GM23338 (cell line): ENCODE results near the gene FEM1B. TPM values are rescaled to one million over a fixed set of nuclear protein-coding genes. Genes with fewer than 3 reads are reported as not detected.

Source experiments
- ATAC-seq: fragments of 200-7000 bp; cut with Tn5 transposase; 3 replicates; pipeline ENCODE4 v1.9.1; 2020
- DNase-seq: peaks from one replicate; pipeline ENCODE4 v3.0.0-alpha.2; 2015; ENCODE audit warnings: low spot score
- H2AFZ ChIP-seq: fragments of 200-600 bp; sonication (generic); 2 replicates; pipeline ENCODE4 v1.8.0; 2016; ENCODE audit warnings: antibody characterized with exemption, mild to moderate bottlenecking, moderate library complexity
- H3F3A ChIP-seq: fragments of 200-600 bp; sonication (generic); replicated peaks from 2 replicates; pipeline ENCODE4 v1.8.0; 2017; ENCODE audit warnings: antibody characterized with exemption, mixed run types, low read depth
- H3K27ac ChIP-seq: fragments of 200-600 bp; sonication (generic); 2 replicates; pipeline ENCODE4 v1.6.1; 2016; ENCODE audit warnings: low read depth
- H3K27me3 ChIP-seq: fragments of 200-600 bp; sonication (generic); 2 replicates; pipeline ENCODE4 v1.8.0; 2016; ENCODE audit warnings: mild to moderate bottlenecking, mixed run types, moderate library complexity; ENCODE audit not compliant: insufficient read depth
- H3K36me3 ChIP-seq: fragments of 200-600 bp; sonication (generic); 2 replicates; pipeline ENCODE4 v1.8.0; 2016; ENCODE audit warnings: mild to moderate bottlenecking; ENCODE audit not compliant: insufficient read depth
- H3K4me1 ChIP-seq: fragments of 200-600 bp; sonication (generic); 2 replicates; pipeline ENCODE4 v1.8.0; 2016; ENCODE audit warnings: mild to moderate bottlenecking, moderate library complexity; ENCODE audit not compliant: insufficient read depth
- H3K4me2 ChIP-seq: fragments of 200-600 bp; sonication (generic); 2 replicates; pipeline ENCODE4 v1.7.1; 2017; ENCODE audit warnings: mixed run types
- H3K4me3 ChIP-seq: fragments of 200-600 bp; sonication (generic); 2 replicates; pipeline ENCODE4 v1.6.1; 2016; ENCODE audit warnings: mixed run types
- H3K79me2 ChIP-seq: fragments of 200-600 bp; sonication (generic); replicated peaks from 2 replicates; pipeline ENCODE4 v1.8.0; 2017; ENCODE audit warnings: mild to moderate bottlenecking; ENCODE audit not compliant: insufficient read depth
- H3K9me2 ChIP-seq: fragments of 200-600 bp; sonication (generic); 2 replicates; pipeline ENCODE4 v1.8.0; 2017; ENCODE audit not compliant: insufficient read depth
- H4K20me1 ChIP-seq: fragments of 200-600 bp; sonication (generic); replicated peaks from 2 replicates; pipeline ENCODE4 v1.8.0; 2017; ENCODE audit warnings: mild to moderate bottlenecking; ENCODE audit not compliant: insufficient read depth
- H3K27ac Mint-ChIP-seq: 2 replicates; pipeline ENCODE4 v1.8.0; 2020; ENCODE audit warnings: inconsistent platforms, mild to moderate bottlenecking, moderate library complexity, mixed read lengths
- H3K27me3 Mint-ChIP-seq: 3 replicates; pipeline ENCODE4 v1.8.0; 2022; ENCODE audit warnings: low read depth, mild to moderate bottlenecking, moderate library complexity, mixed read lengths, inconsistent platforms; ENCODE audit not compliant: insufficient read depth, poor library complexity
- H3K36me3 Mint-ChIP-seq: 3 replicates; pipeline ENCODE4 v1.8.0; 2021; ENCODE audit warnings: low read depth, mild to moderate bottlenecking, inconsistent platforms, moderate library complexity, mixed read lengths
- H3K4me1 Mint-ChIP-seq: 3 replicates; pipeline ENCODE4 v1.8.0; 2020; ENCODE audit warnings: mild to moderate bottlenecking, inconsistent platforms, mixed read lengths
- H3K4me3 Mint-ChIP-seq: 3 replicates; pipeline ENCODE4 v1.8.0; 2021; ENCODE audit warnings: moderate library complexity, mild to moderate bottlenecking, inconsistent platforms, mixed read lengths
- H3K9me3 Mint-ChIP-seq: 3 replicates; pipeline ENCODE4 v1.8.0; 2020; ENCODE audit warnings: moderate library complexity, mild to moderate bottlenecking, inconsistent platforms, mixed read lengths
- CREB1 ChIP-seq: fragments of 250-450 bp; sonication (Bioruptor Pico); IDR thresholded peaks from 2 replicates; pipeline ENCODE4 v1.5.0; 2020; ENCODE audit warnings: low read depth, mild to moderate bottlenecking, moderate library complexity
- EZH2 ChIP-seq: fragments of 200-600 bp; sonication (generic); IDR thresholded peaks from one replicate; pipeline ENCODE4 v1.8.0; 2017; ENCODE audit warnings: antibody characterized with exemption, mild to moderate bottlenecking, low read depth; ENCODE audit not compliant: unreplicated experiment
- EZH2phosphoT487 ChIP-seq: fragments of 200-600 bp; sonication (generic); IDR thresholded peaks from one replicate; pipeline ENCODE4 v1.8.1; 2018; ENCODE audit warnings: antibody characterized with exemption; ENCODE audit not compliant: unreplicated experiment
- JUNB ChIP-seq: IDR thresholded peaks from one replicate; pipeline ENCODE4 v1.6.1; 2016; ENCODE audit warnings: antibody characterized with exemption; ENCODE audit not compliant: unreplicated experiment
- NANOG ChIP-seq: IDR thresholded peaks from 2 replicates; pipeline ENCODE4 v1.6.1; 2016; ENCODE audit warnings: antibody characterized with exemption, borderline replicate concordance
- POLR2AphosphoS5 ChIP-seq: IDR thresholded peaks from 2 replicates; pipeline ENCODE4 v1.6.1; 2016; ENCODE audit warnings: antibody characterized with exemption, low read depth
- ZNF462 ChIP-seq: fragments of 250-450 bp; sonication (Bioruptor Pico); IDR thresholded peaks from 2 replicates; pipeline ENCODE4 v1.5.0; 2020; ENCODE audit warnings: mild to moderate bottlenecking, moderate library complexity
- long read RNA-seq: library from polyadenylated mRNA; unstranded; transcript quantifications from one replicate; pipeline ENCODE4 v2.0.0, GENCODE V29; 2020; ENCODE audit not compliant: unreplicated experiment
- polyA plus RNA-seq: library from polyadenylated mRNA; unstranded; fragments of >200 nt; fragmentation: Nextera tagmentation; extraction: Ambion mirVana; gene quantifications from 2 replicates; pipeline ENCODE4 v1.2.1, GENCODE V29; 2016
- total RNA-seq: library from RNA; depleted of rRNA; stranded (reverse); fragments of >200 nt; shearing (Covaris generic); gene quantifications from 2 replicates; pipeline ENCODE4 v1.2.3, GENCODE V29; 2014; rRNA removed

FEM1B gene
- 82.0 and 82.4 TPM in 2 replicates for total RNA-seq
- 11.6 and 13.0 TPM in 2 replicates for polyA plus RNA-seq
- long read RNA-seq: 0 reads

DNA sequence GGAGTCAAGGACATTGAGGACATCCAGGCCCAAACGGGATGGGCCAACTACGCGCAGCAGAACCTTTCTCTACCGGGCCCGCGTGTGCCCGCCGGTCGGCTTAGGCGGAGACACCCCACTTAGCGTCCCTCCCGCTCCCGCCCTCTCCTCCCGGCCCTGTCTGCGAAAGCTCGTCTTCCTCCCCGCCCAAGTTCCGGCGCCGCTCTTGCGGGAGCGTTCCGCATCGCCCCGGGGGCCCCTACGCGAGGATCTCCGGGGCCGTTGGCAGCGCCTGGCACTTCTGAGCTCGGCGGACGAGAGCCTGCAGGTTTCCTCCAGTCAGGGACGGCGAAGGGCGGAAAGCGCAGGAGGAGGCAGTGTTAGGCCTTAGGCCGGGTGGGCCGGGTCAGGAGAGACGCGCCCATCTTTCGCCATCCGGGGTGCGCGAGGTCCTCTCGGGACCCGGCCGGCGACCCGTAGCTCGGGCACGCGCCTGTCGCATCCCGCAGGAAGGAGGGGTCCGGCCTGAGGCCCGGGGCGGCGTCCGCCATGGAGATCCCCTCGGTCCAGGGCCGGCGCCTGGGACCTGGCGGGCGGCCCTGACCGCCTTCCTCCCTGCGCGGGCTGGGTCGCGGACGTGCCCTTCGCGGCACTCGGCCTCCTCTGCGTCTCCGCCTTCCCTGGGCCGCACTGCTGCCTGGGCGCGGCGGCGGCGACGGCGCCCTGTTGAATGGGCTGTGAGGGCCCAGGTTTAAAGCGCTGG is at the start of gene FEM1B:
TSS of gene FEM1B (plus strand) at position 143 of the 742 bp plus-strand sequence. CDS start 673 bp downstream, outside the sequence.
- peak; percentile 84 for ATAC-seq
- H3K9me3 Mint-ChIP-seq: no peaks in the 10 kb centered on the region
- peak; percentile 94 for DNase-seq
- Histone ChIP-seq H3K36me3 (no peaks in the 10 kb centered on the region), H3K27ac (peak within 1 kb of the TSS; percentile 100), H4K20me1 (peaks cover 38% of the 10 kb centered on the region), H3K4me1 (peaks cover 50% of the 10 kb centered on the region), H3K79me2 (peaks cover 46% of the 10 kb centered on the region), H3K9me2 (no peaks in the 10 kb centered on the region), H3K27me3 (no peaks in the 10 kb centered on the region), H3F3A (peaks cover 22% of the 10 kb centered on the region; the same call in 1 of the 2 replicates), H3K4me2 (peak within 1 kb of the TSS; percentile 95), H3K4me3 (peak within 1 kb of the TSS; percentile 95), H2AFZ (peak within 1 kb of the TSS; percentile 98)
- peaks cover 50% of the 10 kb centered on the region for H3K4me1 Mint-ChIP-seq
- H3K4me3 Mint-ChIP-seq: peak within 1 kb of the TSS; percentile 98
- TF ChIP-seq EZH2phosphoT487: no peak
- TF ChIP-seq JUNB: no peak
- TF ChIP-seq EZH2: no peak
- no peak for TF ChIP-seq ZNF462 (CRISPR knock-in tag)
- TF ChIP-seq CREB1 (CRISPR knock-in tag): peak; percentile 81
- peak; percentile 49; the same call in 1 of the 2 replicates for TF ChIP-seq NANOG
- peak; percentile 71; the same call in 1 of the 2 replicates for TF ChIP-seq POLR2AphosphoS5
- peaks cover 9% of the 10 kb centered on the region; the same call in 1 of the 3 replicates for H3K36me3 Mint-ChIP-seq
- peak within 1 kb of the TSS; percentile 98 for H3K27ac Mint-ChIP-seq
- H3K27me3 Mint-ChIP-seq: peaks cover 10% of the 10 kb centered on the region
